HG03064 (cell line): ENCODE results near the gene SDK1.
"Not testable (repeated sequence)": the region's sequence is repeated elsewhere in the genome, so short reads cannot be mapped to it uniquely, and the experiment has no call there.

Source experiments
- ATAC-seq: cut with Tn5 transposase; IDR thresholded peaks from one replicate; pipeline ENCODE4 v1.9.1; 2021; ENCODE audit warnings: low read depth; ENCODE audit not compliant: unreplicated experiment

SDK1 gene

DNA sequence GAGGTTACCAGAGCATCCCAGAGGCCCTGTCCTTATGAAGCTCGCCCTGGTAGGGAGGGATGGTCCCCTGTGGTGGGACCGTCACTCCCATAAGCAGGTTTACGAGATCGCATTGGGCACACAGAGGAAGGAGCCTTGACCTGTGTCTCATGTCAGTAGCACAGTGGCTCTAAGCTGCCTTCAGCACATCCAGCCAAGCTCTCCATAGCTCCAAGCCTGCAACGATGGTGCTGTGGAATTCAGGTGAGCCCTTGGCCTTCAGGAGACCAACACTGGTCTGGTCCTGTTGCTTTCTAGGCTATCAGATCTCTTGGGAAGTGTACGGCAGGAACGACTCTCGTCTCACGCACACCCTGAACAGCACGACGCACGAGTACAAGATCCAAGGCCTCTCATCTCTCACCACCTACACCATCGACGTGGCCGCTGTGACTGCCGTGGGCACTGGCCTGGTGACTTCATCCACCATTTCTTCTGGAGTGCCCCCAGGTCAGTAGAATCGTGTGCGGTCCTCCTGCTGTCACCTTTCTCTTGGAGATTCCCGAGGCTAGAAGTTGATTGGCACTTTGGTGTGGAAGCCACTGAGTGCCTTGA lies 775.7 kb downstream of the SDK1 start:
- no peak for ATAC-seq

DNA sequence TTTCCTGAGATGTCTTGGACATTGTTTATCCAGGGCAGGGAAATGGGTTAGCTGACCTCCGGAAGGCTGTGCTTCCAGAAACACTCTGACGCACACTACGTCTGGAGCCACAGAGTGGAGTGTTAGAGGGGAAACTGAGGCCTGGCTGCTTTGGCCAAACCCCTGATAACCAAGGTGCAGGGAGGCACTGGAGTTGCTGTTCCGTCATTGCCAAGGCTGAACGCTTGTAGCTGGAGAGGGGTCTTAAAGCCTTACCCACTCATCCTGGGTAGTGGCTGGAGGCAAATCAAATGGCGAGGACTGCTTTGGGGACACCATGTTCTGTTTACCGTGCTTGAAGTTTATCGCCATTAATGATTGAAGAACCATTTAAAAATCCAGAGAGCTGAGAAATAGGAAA lies 776.9 kb downstream of the SDK1 start:
- no peak for ATAC-seq

DNA sequence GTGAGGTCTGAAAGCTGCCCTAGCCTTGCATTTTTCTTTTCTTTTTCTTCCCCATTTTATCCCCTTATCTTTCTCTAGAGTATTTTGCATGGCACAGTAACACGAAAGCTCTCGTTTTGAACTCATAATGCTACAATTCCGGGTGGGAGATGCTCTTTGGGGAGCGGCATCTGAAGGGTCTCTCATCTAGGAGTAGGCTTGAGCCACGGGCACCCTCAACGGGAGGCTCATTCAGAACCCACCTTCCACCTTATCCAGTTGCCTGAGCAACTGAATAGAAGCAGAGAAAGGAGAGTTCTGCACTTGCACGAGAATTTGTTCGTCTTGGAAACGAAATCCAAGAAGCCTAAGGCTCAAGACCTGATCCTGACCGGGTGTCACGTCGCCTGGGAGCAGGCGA lies 777.5 kb downstream of the SDK1 start:
- ATAC-seq: no peak

DNA sequence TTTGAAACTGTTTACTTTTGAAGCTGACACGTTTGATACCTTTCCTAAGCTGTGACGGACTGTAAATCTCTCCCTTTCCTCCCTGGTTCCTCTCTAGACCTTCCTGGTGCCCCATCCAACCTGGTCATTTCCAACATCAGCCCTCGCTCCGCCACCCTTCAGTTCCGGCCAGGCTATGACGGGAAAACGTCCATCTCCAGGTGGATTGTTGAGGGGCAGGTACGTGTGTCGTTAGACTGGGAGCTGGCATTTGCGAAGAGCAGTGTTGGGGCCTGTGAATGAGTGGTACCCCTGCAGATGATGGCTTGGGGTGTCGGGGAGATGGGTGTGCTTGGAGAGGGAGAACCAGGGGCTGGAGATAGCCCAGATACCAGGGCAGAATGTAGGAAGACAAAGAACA lies 778.3 kb downstream of the SDK1 start:
- ATAC-seq: no peak

DNA sequence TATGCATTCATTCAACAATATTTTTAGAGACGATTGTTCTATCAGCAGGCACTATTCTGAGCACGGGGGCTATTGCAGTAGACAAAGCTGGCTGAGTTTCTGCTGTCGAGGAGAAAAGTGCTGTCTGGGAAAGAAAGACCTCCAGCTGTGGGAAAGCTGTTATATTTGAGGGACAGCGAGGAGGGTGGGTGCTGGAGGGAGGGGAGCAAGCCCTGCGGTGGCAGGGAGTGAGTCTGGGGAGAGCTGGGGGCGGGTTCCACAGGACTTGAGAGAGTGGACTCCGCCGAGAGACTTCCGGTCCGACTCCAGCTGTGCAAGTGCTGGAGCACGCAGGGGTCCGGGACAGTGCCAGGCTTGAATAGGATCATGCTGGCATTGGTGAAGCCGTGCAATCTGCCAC lies 778.9 kb downstream of the SDK1 start:
- no peak for ATAC-seq

GRCh38 chr7:4080954-4081353 lies 779.9 kb downstream of the SDK1 start:
- ATAC-seq: no peak

GRCh38 chr7:4083513-4083912 lies 782.5 kb downstream of the SDK1 start:
- no peak for ATAC-seq

- no peak for ATAC-seq
These were observed 783.2 kb downstream of the SDK1 start for GRCh38 chr7:4084271-4084670.

DNA sequence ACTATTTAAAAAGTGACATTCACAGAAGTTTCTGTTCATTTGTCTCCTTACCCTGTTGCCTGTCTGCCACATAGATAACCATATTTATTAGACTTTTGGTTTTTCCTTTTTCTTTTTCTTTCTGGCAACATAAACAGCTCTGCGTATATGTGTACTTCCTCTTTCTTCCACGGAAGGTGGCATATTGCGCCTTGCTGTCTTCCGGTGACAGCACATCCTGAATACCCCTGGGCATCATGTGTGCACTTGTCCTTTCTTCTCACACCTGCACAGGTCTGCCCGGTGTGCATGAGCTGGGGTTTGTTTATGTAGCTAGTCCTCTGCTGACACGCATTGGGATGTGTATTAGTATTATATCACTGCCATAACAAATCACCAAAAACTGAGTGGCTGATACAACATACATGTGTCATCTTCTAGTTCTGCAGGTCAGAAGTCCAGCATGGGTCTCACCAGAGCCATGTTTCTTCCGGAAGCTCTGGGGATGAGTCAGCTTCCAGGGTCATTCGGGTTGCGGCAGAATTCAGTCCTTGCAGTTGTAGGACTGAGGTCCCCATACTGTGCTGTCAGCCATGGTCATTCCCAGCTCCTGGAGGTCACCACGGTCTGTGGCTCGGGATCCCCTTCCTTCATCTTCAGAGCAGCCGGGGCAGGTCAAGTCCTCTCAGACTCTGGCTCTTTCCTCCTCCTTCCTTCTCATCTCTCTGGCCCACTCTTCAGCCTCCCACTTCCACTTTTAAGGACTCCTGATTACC lies 785.1 kb downstream of the SDK1 start:
- no peak for ATAC-seq

- no peak for ATAC-seq
These were observed 785.7 kb downstream of the SDK1 start for GRCh38 chr7:4086723-4087122.

GRCh38 chr7:4091767-4092166 lies 790.7 kb downstream of the SDK1 start:
- ATAC-seq: no peak

GRCh38 chr7:4093035-4093434 lies 792.0 kb downstream of the SDK1 start:
- no peak for ATAC-seq

DNA sequence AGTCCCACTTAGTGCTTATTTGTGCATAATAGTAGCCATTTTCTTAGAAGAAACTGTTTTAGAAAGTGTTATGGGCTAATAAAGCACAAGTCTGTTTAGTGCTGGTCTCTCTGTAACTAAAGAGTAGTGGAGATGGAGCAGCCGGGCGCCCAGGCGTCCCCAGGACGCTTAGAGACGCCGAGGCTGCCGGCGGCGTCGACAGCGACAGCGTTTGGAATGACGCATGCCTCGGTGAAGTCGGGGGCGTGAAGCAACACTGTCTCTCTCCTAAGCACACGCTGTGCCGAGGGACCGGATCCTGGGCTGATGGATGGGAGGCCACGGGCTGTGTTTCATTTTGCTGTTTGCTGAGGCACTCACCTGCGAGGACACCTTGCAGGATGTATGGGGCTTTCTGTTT lies 792.4 kb downstream of the SDK1 start:
- no peak for ATAC-seq

GRCh38 chr7:4094158-4094557 lies 793.1 kb downstream of the SDK1 start:
- ATAC-seq: not testable (repeated sequence)

- ATAC-seq: no peak
These were observed 796.1 kb downstream of the SDK1 start for GRCh38 chr7:4097001-4097609.

GRCh38 chr7:4098169-4098568 lies 797.1 kb downstream of the SDK1 start:
- no peak for ATAC-seq

- no peak for ATAC-seq
These were observed 798.6 kb downstream of the SDK1 start for GRCh38 chr7:4099651-4100050.

GRCh38 chr7:4100148-4100547 lies 799.1 kb downstream of the SDK1 start:
- no peak for ATAC-seq

- ATAC-seq: no peak
These were observed 799.6 kb downstream of the SDK1 start for GRCh38 chr7:4100691-4101090.

GRCh38 chr7:4102231-4102841 lies 801.3 kb downstream of the SDK1 start:
- no peak for ATAC-seq

DNA sequence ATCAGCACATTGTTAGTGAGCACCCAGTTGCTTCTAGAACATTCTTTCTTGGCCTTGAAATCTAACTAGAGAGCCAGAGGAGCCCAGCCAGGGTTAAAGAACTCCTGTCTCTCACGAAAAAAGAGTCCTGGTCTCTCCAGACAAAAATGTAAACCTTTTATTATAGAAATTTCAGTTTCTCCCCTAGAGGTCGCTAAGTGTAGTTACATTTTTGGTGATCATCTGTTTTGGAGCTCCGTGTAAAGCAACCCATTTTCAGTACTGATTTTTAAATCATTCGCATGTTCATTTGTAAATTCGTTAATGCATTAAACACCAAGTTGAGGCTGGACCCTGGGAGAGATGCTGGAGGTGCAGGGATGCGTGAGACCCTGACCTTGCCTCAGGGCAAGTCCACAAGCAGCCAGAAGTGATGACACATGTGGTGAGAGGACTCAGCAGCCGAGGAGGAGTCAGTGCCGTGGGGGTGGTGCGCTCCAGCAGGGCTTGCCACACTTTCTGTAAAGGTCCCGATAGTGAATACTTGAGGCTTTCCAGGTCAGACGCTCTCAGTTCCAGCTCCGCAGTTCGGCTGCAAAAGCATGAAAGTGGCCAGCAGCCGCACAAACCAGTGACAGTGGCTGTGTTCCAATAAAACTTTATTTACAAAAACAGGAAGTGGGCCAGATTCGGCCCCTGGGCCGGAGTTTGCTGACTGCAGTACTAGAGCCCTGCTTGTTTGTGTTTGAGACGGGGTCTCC lies 802.5 kb downstream of the SDK1 start:
- ATAC-seq: no peak
